MCF 10A (cell line): ENCODE results near the gene STEEP1. TPM values are rescaled to one million over a fixed set of nuclear protein-coding genes. Genes with fewer than 3 reads are reported as not detected.

Experiments
- BruUV-seq: library from RNA; stranded (reverse); fragments of 400-500 nt; replicated peaks from 2 replicates; lab custom pipeline; 2021; lab: Mats Ljungman, UMichigan
- CTCF ChIA-PET: fragments of 300-600 bp; sonication (Branson Sonifier 250); formaldehyde crosslinking; extraction: SDS; loops from one replicate; lab custom pipeline; 2021; ENCODE audit warnings: antibody characterized with exemption, inconsistent platforms; lab: Yijun Ruan, JAX
- POLR2A ChIA-PET: fragments of 300-600, 350-650 bp; sonication (Branson Sonifier 250); formaldehyde crosslinking; extraction: SDS; loops from one replicate; lab custom pipeline; 2020; ENCODE audit warnings: antibody characterized with exemption, inconsistent platforms; lab: Yijun Ruan, JAX
- DNase-seq: peaks from one replicate; pipeline ENCODE4 v3.0.0-alpha.2; 2018; ENCODE audit not compliant: unreplicated experiment
- H3K27ac Mint-ChIP-seq: one replicate; pipeline ENCODE4 v1.8.0; 2022; ENCODE audit warnings: mild to moderate bottlenecking, low read depth, mixed read lengths; ENCODE audit not compliant: unreplicated experiment
- H3K27me3 Mint-ChIP-seq: one replicate; pipeline ENCODE4 v1.8.0; 2022; ENCODE audit warnings: mixed read lengths; ENCODE audit not compliant: insufficient read depth, unreplicated experiment
- H3K36me3 Mint-ChIP-seq: one replicate; pipeline ENCODE4 v1.8.0; 2022; ENCODE audit warnings: mild to moderate bottlenecking, moderate library complexity, mixed read lengths; ENCODE audit not compliant: insufficient read depth, unreplicated experiment
- H3K4me1 Mint-ChIP-seq: one replicate; pipeline ENCODE4 v1.8.0; 2022; ENCODE audit warnings: mixed read lengths; ENCODE audit not compliant: insufficient read depth, unreplicated experiment
- H3K4me3 Mint-ChIP-seq: one replicate; pipeline ENCODE4 v1.8.0; 2022; ENCODE audit warnings: mild to moderate bottlenecking, moderate library complexity, mixed read lengths; ENCODE audit not compliant: unreplicated experiment
- H3K9me3 Mint-ChIP-seq: one replicate; pipeline ENCODE4 v1.8.0; 2022; ENCODE audit warnings: mixed read lengths; ENCODE audit not compliant: unreplicated experiment
- intact Hi-C: fragments of 100-400 bp; cut with micrococcal nuclease; formaldehyde crosslinking; loops from 2 replicates; pipeline ENCODE4 v1.14.1; 2022
- total RNA-seq: library from RNA; stranded (reverse); gene quantifications from 2 replicates; pipeline ENCODE4 v1.2.3, GENCODE V29; 2022
- TF ChIP-seq, protein P1 (sequence below): fragments of 200-600 bp; IDR thresholded peaks from one replicate; pipeline ENCODE4 v1.8.0; 2022; ENCODE audit warnings: antibody characterized with exemption, mild to moderate bottlenecking; ENCODE audit not compliant: unreplicated experiment

Gene STEEP1
- total RNA-seq, 1 experiment from 2014 or later = 23.6 TPM

DNA sequence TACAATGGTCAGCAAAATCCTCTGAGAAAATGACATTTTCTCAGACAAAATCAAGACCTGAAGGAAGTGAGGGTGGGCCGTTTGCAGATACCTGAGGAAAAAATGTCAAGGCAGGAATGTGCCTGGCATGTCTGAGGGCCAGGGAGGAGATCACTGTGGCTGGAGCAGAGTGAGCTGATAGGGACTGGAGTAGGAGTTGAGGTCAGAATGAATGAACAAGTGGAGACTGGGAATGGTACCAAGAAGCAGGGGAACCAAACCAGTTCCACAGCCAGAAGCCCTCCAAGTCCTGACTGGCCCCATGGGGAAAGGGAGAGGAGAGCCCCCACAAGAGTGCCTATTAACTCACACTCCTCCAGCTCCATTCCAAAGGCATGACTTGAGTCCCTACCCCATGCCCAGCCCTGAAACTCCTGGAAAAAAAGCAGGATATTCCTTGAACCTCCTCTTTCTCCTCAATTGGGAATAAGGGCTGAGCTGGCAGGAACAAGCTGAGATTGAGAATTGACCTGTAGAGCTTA is 41.5 kb downstream of the STEEP1 start:
- no peak for DNase-seq
- Mint-ChIP-seq H3K4me1 (no peaks in the 10 kb centered on the region), H3K36me3 (no peaks in the 10 kb centered on the region), H3K27me3 (peaks cover 13% of the 10 kb centered on the region), H3K9me3 (no peaks in the 10 kb centered on the region), H3K27ac (no peak overlapping the region), H3K4me3 (no peak overlapping the region)
- ChIA-PET POLR2A (interaction anchor here (0.6 kb wide), 1 partner anchor 708 kb away, joined by 3 read pairs; no protein-coding TSS in a partner anchor), CTCF (interaction anchor here (0.6 kb wide), 1 partner anchor 13 kb away, joined by 3 read pairs; no protein-coding TSS in a partner anchor)
- no TSS peak for BruUV-seq
- intact Hi-C loops = no loop called here
- TF ChIP-seq, protein P1, sequence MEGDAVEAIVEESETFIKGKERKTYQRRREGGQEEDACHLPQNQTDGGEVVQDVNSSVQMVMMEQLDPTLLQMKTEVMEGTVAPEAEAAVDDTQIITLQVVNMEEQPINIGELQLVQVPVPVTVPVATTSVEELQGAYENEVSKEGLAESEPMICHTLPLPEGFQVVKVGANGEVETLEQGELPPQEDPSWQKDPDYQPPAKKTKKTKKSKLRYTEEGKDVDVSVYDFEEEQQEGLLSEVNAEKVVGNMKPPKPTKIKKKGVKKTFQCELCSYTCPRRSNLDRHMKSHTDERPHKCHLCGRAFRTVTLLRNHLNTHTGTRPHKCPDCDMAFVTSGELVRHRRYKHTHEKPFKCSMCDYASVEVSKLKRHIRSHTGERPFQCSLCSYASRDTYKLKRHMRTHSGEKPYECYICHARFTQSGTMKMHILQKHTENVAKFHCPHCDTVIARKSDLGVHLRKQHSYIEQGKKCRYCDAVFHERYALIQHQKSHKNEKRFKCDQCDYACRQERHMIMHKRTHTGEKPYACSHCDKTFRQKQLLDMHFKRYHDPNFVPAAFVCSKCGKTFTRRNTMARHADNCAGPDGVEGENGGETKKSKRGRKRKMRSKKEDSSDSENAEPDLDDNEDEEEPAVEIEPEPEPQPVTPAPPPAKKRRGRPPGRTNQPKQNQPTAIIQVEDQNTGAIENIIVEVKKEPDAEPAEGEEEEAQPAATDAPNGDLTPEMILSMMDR = no peak

DNA sequence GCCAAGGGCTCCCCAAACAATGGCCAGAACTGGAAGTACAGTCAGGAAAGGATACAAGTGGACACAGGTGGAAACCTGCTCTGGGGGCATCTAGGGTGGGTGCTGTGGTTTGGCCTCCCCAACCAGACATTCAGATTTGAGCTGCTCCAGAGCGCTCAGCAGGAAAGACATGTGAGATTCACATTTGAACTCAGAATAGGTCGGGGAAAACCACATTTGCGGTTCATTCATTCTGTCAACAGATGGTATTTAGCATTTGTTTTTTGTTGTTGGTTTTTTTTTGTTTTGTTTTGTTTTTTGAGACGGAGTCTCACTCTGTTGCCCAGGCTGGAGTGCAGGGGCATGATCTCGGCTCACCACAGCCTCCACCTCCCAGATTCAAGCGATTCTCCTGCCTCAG is 44.0 kb downstream of the STEEP1 start:
- POLR2A ChIA-PET = no interaction called here
- no peak for DNase-seq
- intact Hi-C loops = no loop called here
- H3K4me1 Mint-ChIP-seq = no peaks in the 10 kb centered on the region
- CTCF ChIA-PET = interaction anchor here (1.0 to 1.5 kb wide), 2 partner anchors 9 to 99 kb away, joined by 4 to 6 read pairs; no protein-coding TSS in a partner anchor
- no peaks in the 10 kb centered on the region for H3K36me3 Mint-ChIP-seq
- no peak overlapping the region for H3K27ac Mint-ChIP-seq
- TF ChIP-seq, protein P1 = no peak
- no peaks in the 10 kb centered on the region for H3K9me3 Mint-ChIP-seq
- no TSS peak for BruUV-seq
- H3K4me3 Mint-ChIP-seq = no peak overlapping the region
- peaks cover 13% of the 10 kb centered on the region for H3K27me3 Mint-ChIP-seq

DNA sequence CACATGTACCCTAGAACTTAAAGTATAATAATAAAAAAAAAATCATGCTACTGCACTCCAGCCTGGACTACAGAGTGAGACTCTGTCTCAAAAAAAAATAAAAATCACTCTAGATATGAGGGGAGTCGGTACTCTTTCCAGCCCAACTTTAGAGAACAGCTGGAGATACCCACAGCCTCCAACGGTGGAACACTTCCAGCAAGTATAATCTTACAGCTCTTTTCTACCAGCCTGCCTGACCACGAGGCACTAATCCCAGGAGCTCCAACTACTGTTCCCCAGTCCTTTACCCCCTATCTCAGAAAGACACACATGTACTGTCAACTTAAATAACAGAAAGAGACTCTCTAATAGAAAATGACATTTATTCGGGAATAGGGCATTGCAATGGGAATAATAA is 46.8 kb downstream of the STEEP1 start:
- TF ChIP-seq, protein P1 = no peak
- no peak overlapping the region for H3K4me3 Mint-ChIP-seq
- ChIA-PET POLR2A (no interaction called here), CTCF (interaction anchor here (0.6 to 0.7 kb wide), 5 partner anchors 34 to 496 kb away, joined by 3 read pairs; no protein-coding TSS in a partner anchor)
- no TSS peak for BruUV-seq
- no peak for DNase-seq
- H3K27me3 Mint-ChIP-seq = peaks cover 13% of the 10 kb centered on the region
- intact Hi-C loops = no loop called here
- no peak overlapping the region for H3K27ac Mint-ChIP-seq
- H3K36me3 Mint-ChIP-seq = no peaks in the 10 kb centered on the region
- H3K9me3 Mint-ChIP-seq = no peaks in the 10 kb centered on the region
- H3K4me1 Mint-ChIP-seq = no peaks in the 10 kb centered on the region

DNA sequence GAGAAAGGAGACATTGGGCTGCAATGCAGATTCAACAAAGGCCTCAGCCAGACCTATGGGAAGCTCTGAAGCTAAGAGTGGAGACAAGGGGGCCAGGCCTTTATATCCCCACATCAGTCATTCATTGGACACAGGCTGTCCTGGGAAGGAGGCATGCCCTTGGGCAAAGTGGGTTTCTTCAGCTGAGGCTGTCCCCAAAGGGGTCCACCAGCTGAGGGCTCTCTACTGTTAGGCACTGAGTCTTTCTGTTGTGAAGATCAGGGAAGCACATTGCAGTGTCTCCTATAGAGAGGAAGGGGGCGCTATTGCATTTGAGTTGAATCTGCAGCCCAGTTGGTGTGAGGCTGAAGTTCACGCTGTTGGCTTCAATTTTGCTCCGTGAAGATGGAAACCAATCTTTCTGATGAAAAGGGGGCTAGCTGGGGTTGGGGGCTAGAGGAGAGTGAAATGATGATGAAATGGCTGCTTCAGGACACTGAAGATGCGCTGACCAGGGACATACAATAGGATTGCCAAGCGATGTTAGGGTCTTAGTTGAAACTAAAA is 49.0 kb downstream of the STEEP1 start:
- intact Hi-C loops = loop anchor here (1.0 kb wide), 5 partner anchors 58 to 365 kb away; partner anchors contain the start of genes NKRF and UBE2A
- POLR2A ChIA-PET = interaction anchor here (1.0 kb wide), 2 partner anchors 47 to 58 kb away, joined by 3 to 5 read pairs; partner anchors contain the start of gene UBE2A
- Mint-ChIP-seq H3K9me3 (no peaks in the 10 kb centered on the region), H3K4me1 (no peaks in the 10 kb centered on the region), H3K36me3 (no peaks in the 10 kb centered on the region), H3K27ac (no peak overlapping the region), H3K4me3 (no peak overlapping the region), H3K27me3 (peaks cover 13% of the 10 kb centered on the region)
- TF ChIP-seq, protein P1 = peak; percentile 65
- CTCF ChIA-PET = interaction anchor here (0.6 to 19.2 kb wide), 31 partner anchors 9 to 671 kb away, joined by 3 to 485 read pairs (median 4); partner anchors contain the start of gene SLC25A5
- no TSS peak for BruUV-seq
- peak; percentile 69 for DNase-seq
